Fibroblast of skin of right biceps (primary cell): ENCODE results near the gene NEDD1.
A peak's percentile ranks its signal among the peaks of the same experiment; 100 is the strongest.

ENCODE experiments used
- DNase-seq: peaks from one replicate; pipeline ENCODE4 v3.0.0-alpha.2; 2013

Gene NEDD1

GRCh38 chr12:96906498-96906848 lies 584 bp upstream of the NEDD1 start:
- DNase-seq = no peak

GRCh38 chr12:96907671-96908422 lies 790 bp downstream of the NEDD1 start:
- peak; percentile 22 for DNase-seq

GRCh38 chr12:96908423-96908675 lies 1.3 kb downstream of the NEDD1 start:
- DNase-seq = no peak

GRCh38 chr12:96912261-96912660 lies 5.2 kb downstream of the NEDD1 start:
- no peak for DNase-seq

- no peak for DNase-seq
Observed at GRCh38 chr12:96912943-96913342, 5.9 kb downstream of the NEDD1 start.

DNA sequence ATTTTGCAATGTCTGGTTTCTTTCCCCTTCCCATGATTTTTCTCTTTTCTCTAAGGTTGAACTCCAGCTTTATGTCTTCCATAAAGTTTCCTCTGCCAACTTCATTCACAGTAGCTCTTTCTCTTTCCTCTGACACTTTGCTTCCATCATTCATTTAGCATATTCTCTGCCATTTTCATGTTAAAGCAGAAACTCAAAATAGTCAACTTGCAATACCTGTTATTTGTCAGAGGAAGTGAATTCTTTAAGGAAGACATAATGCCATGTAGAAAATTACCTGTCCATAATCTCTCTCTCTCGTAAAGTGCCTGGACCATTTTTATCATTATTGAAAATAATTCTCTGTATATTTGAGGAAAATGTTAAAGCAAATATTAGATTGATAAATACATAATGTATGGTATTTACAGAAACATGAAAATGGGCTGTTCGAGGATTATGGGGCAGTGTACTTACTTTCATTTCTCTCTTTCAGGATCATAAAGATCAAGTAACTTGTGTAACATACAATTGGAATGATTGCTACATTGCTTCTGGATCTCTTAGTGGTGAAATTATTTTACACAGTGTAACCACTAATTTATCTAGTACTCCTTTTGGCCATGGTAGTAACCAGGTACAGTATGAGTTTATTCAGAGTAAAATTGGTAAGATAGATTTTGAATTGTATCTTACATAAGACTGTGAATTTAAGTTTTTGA lies 12.6 kb downstream of the NEDD1 start:
- DNase-seq = no peak

DNA sequence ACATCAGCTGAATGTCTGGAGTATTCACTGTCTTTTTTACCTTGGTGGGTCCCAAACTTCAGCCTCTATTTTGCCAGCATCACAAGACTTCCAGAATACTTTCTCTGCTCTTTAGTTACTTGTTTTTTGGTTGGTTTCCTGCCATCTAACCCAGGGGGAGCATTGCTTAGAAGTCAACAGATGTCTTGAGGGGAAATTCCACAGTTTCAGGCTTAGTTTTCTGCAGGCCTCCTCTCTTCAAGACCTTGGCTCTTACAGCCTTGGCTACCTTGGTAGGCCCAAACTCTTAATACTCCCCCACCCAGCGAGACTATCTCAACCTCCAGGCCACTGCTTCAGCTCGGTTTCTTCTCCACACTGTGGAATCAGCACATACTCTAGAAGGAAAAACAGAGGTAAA lies 41.7 kb downstream of the NEDD1 start:
- DNase-seq = no peak

GRCh38 chr12:96979532-96979931 lies 72.5 kb downstream of the NEDD1 start:
- no peak for DNase-seq

DNA sequence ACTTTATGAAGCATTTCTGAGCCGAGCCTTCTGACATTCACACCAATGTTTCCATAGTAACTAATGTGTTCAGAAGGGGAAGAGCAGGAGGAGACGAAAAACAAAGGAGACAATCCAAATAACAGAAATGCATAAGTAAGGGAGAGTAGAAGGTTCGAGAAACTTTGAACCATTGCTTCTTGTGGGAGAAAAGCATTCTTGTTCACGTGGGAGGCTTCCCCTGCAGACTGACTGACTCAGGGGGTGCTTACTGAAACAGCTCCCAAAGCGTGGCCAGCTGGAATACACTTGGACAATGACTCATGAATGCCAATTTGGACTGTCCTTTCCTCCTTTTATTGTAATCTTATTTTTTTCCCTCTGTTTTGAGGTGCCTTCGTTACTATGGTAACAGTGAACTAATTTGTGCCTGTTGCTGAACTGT lies 73.9 kb downstream of the NEDD1 start:
- peak; percentile 78 for DNase-seq

DNA sequence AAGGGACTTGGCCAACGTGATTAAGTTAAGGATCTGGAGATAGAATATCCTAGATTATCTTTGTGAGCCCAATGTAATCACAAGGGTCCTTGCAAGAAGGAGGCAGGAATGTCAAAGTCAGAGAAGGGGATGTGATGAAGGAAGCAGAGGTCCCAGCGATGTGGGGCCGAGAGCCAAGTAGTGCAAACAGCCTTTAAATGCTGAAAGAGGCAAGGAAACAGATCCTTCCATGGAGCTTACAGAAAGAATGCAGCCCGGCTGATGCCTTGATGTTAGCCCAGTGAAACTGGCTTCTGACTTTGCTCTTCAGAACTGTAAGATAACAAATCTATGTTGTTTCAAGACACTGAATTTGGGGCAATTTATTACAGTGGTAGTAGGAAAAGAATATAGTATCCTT lies 74.9 kb downstream of the NEDD1 start:
- no peak for DNase-seq

DNA sequence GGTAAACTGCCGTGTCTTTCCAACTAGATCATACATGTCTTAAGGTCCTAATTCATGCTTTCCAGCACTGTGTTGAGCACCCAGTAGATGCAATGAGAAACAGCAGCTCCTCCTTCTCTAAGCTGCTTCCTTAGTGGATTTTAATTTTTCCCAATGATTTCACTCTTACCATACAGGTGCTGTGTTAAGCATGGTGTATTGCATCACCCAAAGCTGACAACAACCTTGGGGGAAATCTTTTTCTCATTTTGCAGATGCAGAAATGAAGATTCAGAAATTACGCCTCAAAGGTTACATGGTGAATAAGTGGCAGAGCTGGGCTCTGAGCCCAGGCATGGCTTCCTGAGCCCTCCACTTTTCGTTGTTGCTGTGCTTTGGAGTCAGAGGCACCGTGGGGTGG lies 75.6 kb downstream of the NEDD1 start:
- DNase-seq = no peak

- DNase-seq = no peak
Observed at GRCh38 chr12:96985515-96986362, 78.7 kb downstream of the NEDD1 start.

- peak; percentile 20 for DNase-seq
Observed at GRCh38 chr12:96986883-96987523, 79.9 kb downstream of the NEDD1 start.

DNA sequence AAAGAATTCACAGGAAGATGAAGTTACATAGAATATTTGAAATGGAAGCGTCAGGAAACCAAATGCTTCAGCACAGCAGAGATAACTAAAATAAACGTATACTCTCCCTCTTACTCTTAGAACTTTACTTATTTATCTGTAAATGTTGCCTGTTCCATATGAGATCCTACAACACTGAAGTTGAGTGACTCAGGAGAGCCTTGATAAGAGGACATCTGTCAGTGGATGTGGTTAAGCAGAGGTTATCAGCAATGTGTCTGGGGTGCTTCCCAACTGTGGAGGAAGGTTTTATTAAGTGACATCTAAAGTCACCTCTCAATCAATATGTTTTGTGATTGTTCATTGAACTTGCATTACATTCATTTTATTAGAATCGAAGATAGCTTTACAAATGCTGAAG lies 81.9 kb downstream of the NEDD1 start:
- DNase-seq = no peak

GRCh38 chr12:96989916-96990315 lies 82.9 kb downstream of the NEDD1 start:
- DNase-seq = no peak

- DNase-seq = no peak
Observed at GRCh38 chr12:96994900-96995299, 87.8 kb downstream of the NEDD1 start.

DNA sequence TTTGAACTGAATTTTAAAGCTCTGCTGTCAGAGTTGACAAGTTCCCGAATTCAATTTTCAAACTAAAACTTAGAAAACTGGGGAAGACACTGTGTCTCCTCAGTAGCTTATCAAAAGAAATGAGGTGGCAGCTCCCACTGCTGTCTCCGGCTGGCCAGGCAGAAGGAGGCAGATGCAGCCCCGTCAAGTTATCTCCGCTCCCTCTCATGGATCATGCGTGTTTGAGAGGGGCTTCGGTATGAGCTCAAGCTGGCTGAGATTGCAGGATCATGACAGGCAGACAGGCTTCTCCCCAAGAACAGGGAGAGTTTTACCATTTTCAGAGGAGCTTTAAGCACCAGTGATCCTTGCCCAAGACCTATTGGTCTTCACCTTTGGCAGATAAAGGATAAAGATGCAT lies 88.8 kb downstream of the NEDD1 start:
- no peak for DNase-seq

DNA sequence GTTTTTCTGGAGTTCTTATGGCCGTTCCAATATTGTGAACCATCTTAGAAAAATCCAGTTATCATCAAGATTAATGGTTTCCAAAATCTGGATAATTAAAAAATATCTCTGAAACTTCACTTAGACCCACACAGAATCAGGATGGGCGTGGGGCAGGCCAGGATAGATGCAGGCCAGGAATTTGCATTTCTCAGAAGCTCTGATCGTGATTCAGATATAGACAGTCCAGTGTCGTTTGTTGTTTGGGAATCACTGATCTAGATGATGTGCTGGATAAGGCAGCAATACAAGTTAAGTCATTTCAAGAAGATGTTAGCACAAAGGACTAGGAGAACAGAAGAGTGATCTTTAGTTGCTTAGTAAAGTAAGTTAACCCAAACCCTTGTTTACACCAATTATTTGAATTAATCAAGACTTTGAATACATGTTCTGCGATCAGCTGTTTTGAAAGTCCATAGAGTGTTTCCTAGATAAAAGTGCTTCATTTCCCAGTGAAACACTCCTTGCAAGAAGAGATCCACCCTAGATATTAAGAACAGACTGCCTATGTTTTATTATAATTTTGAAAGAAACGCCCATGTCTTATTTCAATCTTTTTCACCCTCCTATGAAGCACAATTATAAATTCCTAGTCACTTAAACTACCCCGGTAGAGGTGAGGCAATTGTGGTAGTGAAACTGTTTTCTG lies 90.9 kb downstream of the NEDD1 start:
- DNase-seq = no peak

DNA sequence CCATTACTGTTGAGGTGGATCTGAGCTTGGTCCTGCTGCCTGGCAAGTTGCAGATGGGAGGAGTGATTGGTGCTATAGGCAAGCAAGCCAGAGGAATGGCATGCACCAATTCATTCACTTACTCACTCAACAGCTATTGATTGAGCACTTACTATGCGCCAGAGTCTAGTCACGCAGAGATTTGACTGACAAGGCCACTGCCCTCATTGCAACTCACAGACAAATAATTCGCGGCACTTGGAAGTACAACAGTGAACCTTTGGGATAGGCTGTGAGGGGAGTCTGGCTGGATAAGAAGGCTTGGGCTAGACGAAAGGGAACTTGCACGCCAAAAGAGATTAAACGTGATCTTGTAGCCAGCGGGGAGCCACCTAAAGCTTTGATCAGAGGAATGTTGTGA lies 96.2 kb downstream of the NEDD1 start:
- DNase-seq = no peak
